HCT116 (cell line): ENCODE results near the gene TICAM2. TPM values are rescaled to one million over a fixed set of nuclear protein-coding genes. Genes with fewer than 3 reads are reported as not detected.

Source experiments
- ATAC-seq: fragments of 200-7000 bp; cut with Tn5 transposase; 2 replicates; pipeline ENCODE4 v1.9.1; 2020; ENCODE audit warnings: mild to moderate bottlenecking, moderate library complexity
- BruUV-seq: library from RNA; stranded (reverse); fragments of 400-500 nt; replicated peaks from 2 replicates; lab custom pipeline; 2021; lab: Mats Ljungman, UMichigan
- CTCF ChIA-PET: fragments of 300-600 bp; sonication (Branson Sonifier 250); formaldehyde crosslinking; loops from one replicate; lab custom pipeline; 2021; ENCODE audit warnings: antibody characterized with exemption; lab: Charles Lee
- POLR2A ChIA-PET: fragments of 300-600, 350-600 bp; sonication (Branson Sonifier 250); formaldehyde crosslinking; loops from one replicate; lab custom pipeline; 2021; ENCODE audit warnings: antibody characterized with exemption; lab: Charles Lee
- RAD21 ChIA-PET, 2 experiments: fragments of 300-600 bp; sonication (Branson Sonifier 250); formaldehyde crosslinking; loops; one replicate each; lab custom pipeline; 2023; ENCODE audit warnings: low total read pairs in 2 of 2; ENCODE audit not compliant: uncharacterized antibody in 2 of 2, unreplicated experiment in 2 of 2, low non-redundant PET in 1 of 2; lab: Charles Lee
- DNase-seq: peaks from one replicate; pipeline ENCODE4 v3.0.0-alpha.2; 2010; ENCODE audit warnings: low read depth, low spot score
- H2AFZ ChIP-seq: fragments of 200-600 bp; shearing (Covaris generic), sonication (generic); 2 replicates; pipeline ENCODE4 v1.6.1; 2017; ENCODE audit warnings: low read depth, mixed run types, mixed read lengths, antibody characterized with exemption, low read length; ENCODE audit not compliant: poor library complexity, severe bottlenecking
- H3K27ac ChIP-seq: 2 replicates; pipeline ENCODE4 v1.5.1; 2012; ENCODE audit warnings: low read depth, low read length
- H3K27me3 ChIP-seq: fragments of 200-600 bp; sonication (generic); 2 replicates; pipeline ENCODE4 v1.6.1; 2016; ENCODE audit warnings: mixed run types, low read length, mixed read lengths; ENCODE audit not compliant: insufficient read depth
- H3K36me3 ChIP-seq, 2 experiments: fragments of 200-500 bp in 1 of 2; fragments of 200-600 bp in 1 of 2; sonication (Bioruptor generic) in 1 of 2; sonication (generic) in 1 of 2; 2 replicates each; pipeline versions ENCODE4 v1.5.1 to v1.6.1; 2014 to 2016; ENCODE audit warnings: low read length in 2 of 2, inconsistent platforms in 1 of 2, mixed read lengths in 1 of 2, mixed run types in 1 of 2; ENCODE audit not compliant: insufficient read depth in 2 of 2, control insufficient read depth in 1 of 2
- H3K4me1 ChIP-seq, 2 experiments: fragments of 200-600 bp in 1 of 2; sonication (generic) in 1 of 2; 2 replicates each; pipeline versions ENCODE4 v1.5.1 to v1.6.1; 2012 to 2017; ENCODE audit warnings: low read length in 2 of 2, inconsistent platforms in 1 of 2, mild to moderate bottlenecking in 1 of 2, mixed read lengths in 1 of 2, mixed run types in 1 of 2, moderate library complexity in 1 of 2; ENCODE audit not compliant: insufficient read depth in 2 of 2, control insufficient read depth in 1 of 2
- H3K4me2 ChIP-seq: fragments of 200-600 bp; sonication (generic); 2 replicates; pipeline ENCODE4 v1.6.1; 2017; ENCODE audit warnings: mixed run types, low read length, mixed read lengths
- H3K4me3 ChIP-seq, 2 experiments: fragments of 200-600 bp in 1 of 2; sonication (generic) in 1 of 2; replicated peaks in 1 of 2; 2 replicates each; pipeline ENCODE4 v1.5.1; 2011 to 2016; ENCODE audit warnings: low read length in 2 of 2, control low read depth in 1 of 2, low read depth in 1 of 2, mild to moderate bottlenecking in 1 of 2, mixed read lengths in 1 of 2, mixed run types in 1 of 2
- H3K79me2 ChIP-seq: fragments of 200-600 bp; sonication (generic); 2 replicates; pipeline ENCODE4 v1.6.1; 2017; ENCODE audit warnings: mild to moderate bottlenecking, mixed run types, low read length, moderate library complexity, mixed read lengths; ENCODE audit not compliant: insufficient read depth
- H3K9ac ChIP-seq: fragments of 200-600 bp; sonication (generic); 2 replicates; pipeline ENCODE4 v1.6.1; 2016; ENCODE audit warnings: low read length, mixed read lengths
- H3K9me2 ChIP-seq: fragments of 200-600 bp; sonication (generic), shearing (Covaris generic); 2 replicates; pipeline ENCODE4 v1.6.1; 2017; ENCODE audit warnings: mixed run types, mild to moderate bottlenecking, moderate library complexity; ENCODE audit not compliant: insufficient read depth
- H3K9me3 ChIP-seq, 2 experiments: fragments of 200-500 bp in 1 of 2; fragments of 200-600 bp in 1 of 2; sonication (Bioruptor generic) in 1 of 2; sonication (generic) in 1 of 2; 2 replicates each; pipeline ENCODE4 v1.6.1; 2014 to 2017; ENCODE audit warnings: low read length in 2 of 2, mixed read lengths in 2 of 2, inconsistent platforms in 1 of 2, low read depth in 1 of 2, mild to moderate bottlenecking in 1 of 2, mixed run types in 1 of 2, moderate library complexity in 1 of 2; ENCODE audit not compliant: control insufficient read depth in 1 of 2, insufficient read depth in 1 of 2
- H4K20me1 ChIP-seq: fragments of 200-600 bp; sonication (generic), shearing (Covaris generic); 2 replicates; pipeline ENCODE4 v1.6.1; 2017; ENCODE audit warnings: mixed run types, mild to moderate bottlenecking, moderate library complexity; ENCODE audit not compliant: insufficient read depth
- ATF3 ChIP-seq: IDR thresholded peaks from 2 replicates; pipeline ENCODE4 v1.6.1; 2012
- CTCF ChIP-seq, 3 experiments: fragments of 200-600 bp in 1 of 3; sonication (generic) in 1 of 3; IDR thresholded peaks in 2 of 3; conservative IDR thresholded peaks in 1 of 3; 2 replicates each; pipeline ENCODE4 v1.5.1; 2012 to 2017; ENCODE audit warnings: low read depth in 2 of 3, low read length in 2 of 3, antibody characterized with exemption in 1 of 3, borderline replicate concordance in 1 of 3, control low read depth in 1 of 3, mild to moderate bottlenecking in 1 of 3, mixed read lengths in 1 of 3, mixed run types in 1 of 3, moderate library complexity in 1 of 3; ENCODE audit not compliant: insufficient read depth in 1 of 3
- ELF1 ChIP-seq: IDR thresholded peaks from 2 replicates; pipeline ENCODE4 v1.6.1; 2012; ENCODE audit warnings: low read depth, borderline replicate concordance
- FOSL1 ChIP-seq: IDR thresholded peaks from 2 replicates; pipeline ENCODE4 v1.6.1; 2012; ENCODE audit warnings: low read depth
- JUND ChIP-seq: IDR thresholded peaks from 2 replicates; pipeline ENCODE4 v1.6.1; 2012
- POLR2A ChIP-seq: IDR thresholded peaks from 2 replicates; pipeline ENCODE4 v1.7.0; 2011; ENCODE audit warnings: borderline replicate concordance; ENCODE audit not compliant: insufficient read depth, insufficient read length; ENCODE audit errors: extremely low read depth
- RAD21 ChIP-seq: IDR thresholded peaks from 2 replicates; pipeline ENCODE4 v1.6.1; 2012; ENCODE audit warnings: low read depth, mild to moderate bottlenecking
- YY1 ChIP-seq: IDR thresholded peaks from 2 replicates; pipeline ENCODE4 v1.6.1; 2011; ENCODE audit warnings: low read length, low read depth, moderate library complexity, mild to moderate bottlenecking; ENCODE audit not compliant: insufficient replicate concordance; ENCODE audit errors: extremely low read depth
- ZFX ChIP-seq: fragments of 450-650 bp; IDR thresholded peaks from 2 replicates; pipeline ENCODE4 v1.6.1; 2017
- ZNF274 ChIP-seq: fragments of 200-500 bp; sonication (Bioruptor generic); IDR thresholded peaks from 2 replicates; pipeline ENCODE4 v1.6.1; 2014; ENCODE audit warnings: mild to moderate bottlenecking, low read depth, low read length, inconsistent platforms
- intact Hi-C: fragments of 100-400 bp; cut with micrococcal nuclease; formaldehyde crosslinking; loops from 2 replicates; pipeline ENCODE4 v1.10.0; 2022
- total RNA-seq: library from RNA; stranded (reverse); gene quantifications from one replicate; pipeline ENCODE4 v1.2.1, GENCODE V29; 2021; ENCODE audit not compliant: unreplicated experiment

Gene TICAM2
- total RNA-seq, 1 experiment from 2014 or later: 2.9 TPM

GRCh38 chr5:115531380-115531779 lies 70.9 kb downstream of the TICAM2 start:
- H3K4me3 ChIP-seq: no peak overlapping the region
- ChIA-PET POLR2A (no interaction called here), CTCF (no interaction called here), RAD21 (no interaction called here)
- intact Hi-C loops: loop anchor here (5.0 kb wide), 1 partner anchor 69 kb away; no protein-coding TSS in a partner anchor
- H3K9me2 ChIP-seq: no peaks in the 10 kb centered on the region
- BruUV-seq: no TSS peak
- no peak overlapping the region for H3K27ac ChIP-seq
- H4K20me1 ChIP-seq: peaks cover 37% of the 10 kb centered on the region; the same call in 1 of the 2 replicates
- DNase-seq: no peak
- peaks cover 100% of the 10 kb centered on the region for H3K79me2 ChIP-seq
- no peaks in the 10 kb centered on the region for H3K9me3 ChIP-seq
- no peak overlapping the region for H3K4me2 ChIP-seq
- no peaks in the 10 kb centered on the region for H3K27me3 ChIP-seq
- peaks cover 0 to 10% of the 10 kb centered on the region in 2 experiments; a peak in 2 of 4 replicates for H3K36me3 ChIP-seq
- ATAC-seq: no peak
- peaks cover 0 to 34% of the 10 kb centered on the region in 2 experiments; a peak in 2 of 4 replicates for H3K4me1 ChIP-seq
- TF ChIP-seq FOSL1 (no peak), RAD21 (no peak), ATF3 (no peak), ZNF274 (no peak), POLR2A (no peak), CTCF (IDR thresholded peaks at IDR 0.05 in 2 of 3, conservative IDR thresholded peaks at IDR 0.05 in 1 of 3; ENCODE audit: borderline replicate concordance in 1 of 3, insufficient read depth in 1 of 3, low read depth in 2 of 3, low read length in 2 of 3) (no peak), ZFX (no peak)
- H2AFZ ChIP-seq: no peak overlapping the region
- H3K9ac ChIP-seq: no peak overlapping the region

- no peak overlapping the region for H3K9ac ChIP-seq
- BruUV-seq: no TSS peak
- no peaks in the 10 kb centered on the region for H3K9me3 ChIP-seq
- peaks cover 0 to 28% of the 10 kb centered on the region in 2 experiments; a peak in 2 of 4 replicates for H3K4me1 ChIP-seq
- DNase-seq (no peak), ATAC-seq (no peak)
- H3K36me3 ChIP-seq: peaks cover 0 to 8% of the 10 kb centered on the region in 2 experiments
- CTCF ChIA-PET: no interaction called here
- intact Hi-C loops: loop anchor here (5.0 kb wide), 1 partner anchor 68 kb away; no protein-coding TSS in a partner anchor
- no peak overlapping the region for H3K4me3 ChIP-seq
- H3K27ac ChIP-seq: no peak overlapping the region
- RAD21 ChIA-PET: no interaction called here
- no peak overlapping the region for H2AFZ ChIP-seq
- H3K79me2 ChIP-seq: peaks cover 100% of the 10 kb centered on the region
- POLR2A ChIA-PET: no interaction called here
- no peaks in the 10 kb centered on the region for H3K9me2 ChIP-seq
- H3K27me3 ChIP-seq: no peaks in the 10 kb centered on the region
- H4K20me1 ChIP-seq: peaks cover 37% of the 10 kb centered on the region; the same call in 1 of the 2 replicates
- H3K4me2 ChIP-seq: no peak overlapping the region
- no peak for TF ChIP-seq ATF3
- TF ChIP-seq JUND: no peak
- no peak for TF ChIP-seq YY1
- TF ChIP-seq CTCF (IDR thresholded peaks at IDR 0.05 in 2 of 3, conservative IDR thresholded peaks at IDR 0.05 in 1 of 3; ENCODE audit: borderline replicate concordance in 1 of 3, insufficient read depth in 1 of 3, low read depth in 2 of 3, low read length in 2 of 3): no peak
- TF ChIP-seq ELF1: no peak
Observed at GRCh38 chr5:115530426-115530825, 71.9 kb downstream of the TICAM2 start.
